Cerebellar cortex (tissue), 1 donor: ENCODE results near the gene CLP1.

Experiments used
- DNase-seq: peaks from one replicate; pipeline ENCODE4 v3.0.0-alpha.2; 2015; ENCODE audit warnings: low spot score

CLP1 gene

DNA sequence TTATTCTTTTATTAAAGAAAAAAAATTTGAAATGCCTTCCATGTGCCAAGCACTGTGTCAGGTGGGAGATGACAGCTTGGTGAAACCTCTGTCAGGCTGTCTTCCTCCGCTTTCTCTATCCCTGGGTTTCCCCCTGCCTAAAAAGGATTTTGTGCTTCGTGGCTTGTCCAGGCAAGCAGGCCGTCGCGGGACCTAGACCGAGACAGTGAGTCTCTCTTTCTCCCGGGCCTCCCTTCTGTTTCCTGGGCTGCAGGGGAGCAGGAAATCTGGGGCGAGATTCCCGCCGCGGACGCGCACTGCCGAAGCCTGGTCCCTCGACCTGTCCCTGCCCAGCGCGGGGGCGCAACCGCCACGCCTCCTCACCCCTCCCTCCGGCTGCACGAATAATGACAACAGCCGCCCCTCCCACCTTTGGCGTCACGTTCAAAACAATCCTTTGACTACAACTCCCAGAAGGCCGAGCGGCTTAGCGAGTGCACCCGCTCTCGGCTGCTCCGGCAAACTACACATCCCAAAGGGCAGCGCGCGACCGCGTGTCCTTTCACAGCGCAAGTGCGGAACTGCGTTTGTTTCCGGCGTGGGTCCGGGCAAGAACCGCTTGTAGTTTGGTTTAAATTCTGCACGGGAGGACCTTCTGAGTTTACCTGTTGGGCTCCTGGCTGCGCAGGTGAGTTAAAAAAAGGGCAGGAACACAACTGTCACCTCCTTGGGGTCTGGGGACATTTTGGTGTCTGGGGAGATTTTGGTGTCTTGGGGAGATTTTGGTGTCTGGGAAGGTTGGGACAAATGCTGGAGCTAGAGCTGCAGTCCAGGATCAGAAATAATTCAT is at the start of gene CLP1:
Gene CLP1 (plus strand): TSS at position 569 of the 829 bp plus-strand sequence. CDS start 1,715 bp downstream, outside the sequence.
- DNase-seq: peak; percentile 100

DNA sequence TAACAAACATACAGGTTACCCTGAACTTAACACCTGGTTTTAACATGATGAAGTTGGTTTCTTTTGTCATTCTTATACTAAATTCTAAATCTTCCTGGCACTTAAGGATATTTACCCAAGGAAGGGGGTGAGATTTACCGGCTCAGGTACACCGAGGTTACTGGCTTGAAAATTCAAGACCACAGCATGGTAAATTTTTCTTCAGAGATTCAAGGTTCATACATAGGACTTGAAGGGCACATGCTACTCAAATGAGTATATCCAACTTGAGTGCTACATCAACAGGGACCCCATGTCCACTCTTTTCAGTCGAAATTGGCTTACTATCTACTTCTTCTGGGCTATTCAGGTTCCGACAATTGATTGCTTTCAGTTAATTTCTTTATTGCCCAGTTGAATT is 47.4 kb upstream of the CLP1 start:
- DNase-seq: no peak

DNA sequence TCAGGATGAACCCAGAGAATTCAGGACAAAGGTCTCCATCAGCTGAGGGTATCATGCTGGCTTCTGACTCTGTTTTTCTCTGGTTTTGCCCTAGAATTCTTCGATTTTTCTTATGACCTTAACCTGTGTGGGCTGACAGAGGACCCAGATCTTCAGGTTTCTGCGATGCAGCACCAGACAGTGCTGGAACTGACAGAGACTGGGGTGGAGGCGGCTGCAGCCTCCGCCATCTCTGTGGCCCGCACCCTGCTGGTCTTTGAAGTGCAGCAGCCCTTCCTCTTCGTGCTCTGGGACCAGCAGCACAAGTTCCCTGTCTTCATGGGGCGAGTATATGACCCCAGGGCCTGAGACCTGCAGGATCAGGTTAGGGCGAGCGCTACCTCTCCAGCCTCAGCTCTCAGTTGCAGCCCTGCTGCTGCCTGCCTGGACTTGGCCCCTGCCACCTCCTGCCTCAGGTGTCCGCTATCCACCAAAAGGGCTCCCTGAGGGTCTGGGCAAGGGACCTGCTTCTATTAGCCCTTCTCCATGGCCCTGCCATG is 43.3 kb upstream of the CLP1 start:
- no peak for DNase-seq

GRCh38 chr11:57615308-57615707 is 42.3 kb upstream of the CLP1 start:
- DNase-seq: no peak

GRCh38 chr11:57616595-57616994 is 41.0 kb upstream of the CLP1 start:
- DNase-seq: no peak

GRCh38 chr11:57618438-57618837 is 39.1 kb upstream of the CLP1 start:
- DNase-seq: no peak

GRCh38 chr11:57619331-57619730 is 38.2 kb upstream of the CLP1 start:
- no peak for DNase-seq

DNA sequence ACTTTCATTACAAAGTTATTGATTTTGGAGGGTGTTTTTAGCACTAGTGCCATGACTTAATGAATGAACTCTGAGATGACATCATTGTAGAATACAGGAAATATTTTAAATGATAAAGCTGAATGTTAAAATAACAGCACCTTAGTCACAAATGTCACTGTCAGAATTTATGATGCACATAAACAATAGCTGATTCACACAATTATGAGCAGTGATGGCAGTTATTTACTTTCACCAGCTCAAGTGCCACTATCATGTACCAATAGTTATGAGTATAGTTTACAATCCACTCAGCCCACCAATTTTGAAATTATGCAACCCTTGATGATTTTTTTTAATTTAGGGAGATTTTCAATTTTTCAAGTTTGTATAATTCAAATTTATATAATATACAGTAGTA is 37.1 kb upstream of the CLP1 start:
- DNase-seq: no peak

GRCh38 chr11:57622263-57622662 is 35.3 kb upstream of the CLP1 start:
- DNase-seq: no peak

DNA sequence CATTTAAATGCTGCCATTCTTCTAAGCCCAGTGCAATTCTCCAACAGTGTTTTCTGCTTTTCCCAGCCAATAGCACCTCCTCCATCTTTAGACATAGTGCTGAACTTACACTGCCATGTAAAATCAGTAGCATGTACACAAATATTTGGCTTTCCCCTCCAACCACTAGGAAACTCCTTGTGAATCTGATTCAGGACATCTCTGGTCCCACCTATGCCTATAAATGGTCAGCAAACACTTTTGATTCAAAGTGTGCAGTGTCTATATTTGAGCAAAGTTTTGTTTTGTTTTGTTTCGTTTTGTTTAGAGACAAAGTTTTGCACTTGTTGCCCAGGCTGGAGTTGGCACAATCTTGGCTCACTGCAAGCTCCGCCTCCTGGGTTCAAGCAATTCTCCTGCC is 32.7 kb upstream of the CLP1 start:
- DNase-seq: no peak

GRCh38 chr11:57626895-57627294 is 30.7 kb upstream of the CLP1 start:
- no peak for DNase-seq

- no peak for DNase-seq
Observed at GRCh38 chr11:57630171-57630570, 27.4 kb upstream of the CLP1 start.

DNA sequence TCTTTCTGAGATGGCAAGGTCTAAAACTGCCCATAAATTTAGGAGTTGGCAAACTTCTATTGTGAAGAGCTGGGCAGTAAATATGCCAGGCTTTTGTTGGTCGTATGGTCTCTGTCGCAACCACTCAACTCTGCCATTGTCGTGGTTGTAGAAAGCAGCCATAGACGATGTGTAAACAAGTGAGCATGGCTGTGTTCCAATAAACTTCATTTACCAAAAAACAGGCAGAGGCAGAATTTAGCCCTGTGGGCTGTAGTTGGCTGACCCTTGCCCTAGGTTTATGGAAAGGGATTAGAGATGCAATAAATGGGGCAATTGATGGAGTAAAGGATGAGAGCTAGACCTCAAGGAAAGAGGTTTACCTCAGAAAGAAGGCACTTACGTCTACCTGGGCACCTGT is 25.4 kb upstream of the CLP1 start:
- DNase-seq: no peak

DNA sequence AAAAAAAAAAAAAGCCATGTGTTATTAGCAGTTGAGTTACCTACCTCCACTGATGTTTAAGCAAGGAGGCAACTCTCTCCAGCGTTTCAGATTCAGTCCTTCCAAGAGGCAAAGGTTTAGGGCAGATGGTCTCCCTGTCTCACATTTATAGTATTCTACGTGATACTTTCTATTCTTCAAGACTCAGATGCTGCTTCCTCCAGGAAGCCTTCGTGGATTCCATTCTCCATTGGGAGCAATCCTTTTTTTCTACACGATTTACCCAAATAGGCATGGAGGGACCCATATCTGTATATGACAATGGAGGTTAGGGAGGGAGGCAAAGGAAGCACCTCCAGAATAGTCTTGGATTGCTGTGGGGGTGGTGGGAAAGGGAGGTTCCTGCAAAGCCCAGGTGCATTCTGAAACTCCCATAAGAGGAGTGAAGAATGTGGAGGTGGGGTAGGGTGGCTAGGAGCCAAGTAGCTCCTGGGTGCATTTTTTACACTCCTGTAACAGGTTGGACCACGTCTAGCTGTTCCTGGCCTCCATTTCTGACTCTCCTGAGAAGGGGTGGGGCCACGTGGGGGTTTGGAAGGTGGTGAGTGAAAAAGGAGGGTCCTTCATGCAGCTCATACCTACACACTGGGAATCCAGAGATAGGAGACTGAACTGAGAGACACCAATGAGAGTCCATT is 24.0 kb upstream of the CLP1 start:
- no peak for DNase-seq

DNA sequence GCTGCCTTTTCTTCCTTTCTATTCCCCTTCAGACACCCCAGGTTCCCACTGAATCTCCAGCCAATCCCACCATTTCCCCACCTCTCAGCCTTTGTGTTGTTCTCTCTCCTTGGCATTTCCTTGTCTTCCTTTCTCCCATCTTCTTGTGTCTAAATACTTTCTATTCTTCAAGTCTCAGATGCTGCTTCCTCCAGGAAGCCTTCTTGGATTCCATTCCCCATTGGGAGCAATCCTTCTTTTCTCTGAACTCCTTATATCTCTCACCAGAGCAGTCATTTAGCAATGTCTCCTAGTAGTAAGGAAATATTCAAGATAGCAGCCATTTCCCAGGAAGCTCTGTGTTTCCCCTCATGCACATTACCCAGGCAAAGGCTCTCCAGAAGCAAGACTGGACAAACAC is 23.3 kb upstream of the CLP1 start:
- DNase-seq: no peak

DNA sequence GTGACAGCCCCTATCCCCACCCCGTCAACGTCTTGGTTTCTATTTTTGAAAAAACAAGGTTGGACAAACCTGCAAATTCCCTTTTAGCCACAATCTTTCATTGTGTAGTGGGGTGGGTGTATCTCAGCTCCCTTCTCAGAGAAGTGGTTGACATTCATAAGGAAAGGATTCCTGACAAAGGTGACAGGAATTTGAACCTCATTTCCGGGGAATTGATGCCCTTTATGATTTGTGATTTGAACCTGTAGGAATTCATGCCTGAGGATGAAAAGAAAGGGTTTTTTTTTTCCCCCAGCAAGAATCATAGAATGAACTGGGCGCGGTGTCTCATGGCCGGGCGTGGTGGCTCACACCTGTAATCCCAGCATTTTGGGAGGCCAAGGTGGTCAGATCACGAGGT is 22.3 kb upstream of the CLP1 start:
- DNase-seq: no peak

DNA sequence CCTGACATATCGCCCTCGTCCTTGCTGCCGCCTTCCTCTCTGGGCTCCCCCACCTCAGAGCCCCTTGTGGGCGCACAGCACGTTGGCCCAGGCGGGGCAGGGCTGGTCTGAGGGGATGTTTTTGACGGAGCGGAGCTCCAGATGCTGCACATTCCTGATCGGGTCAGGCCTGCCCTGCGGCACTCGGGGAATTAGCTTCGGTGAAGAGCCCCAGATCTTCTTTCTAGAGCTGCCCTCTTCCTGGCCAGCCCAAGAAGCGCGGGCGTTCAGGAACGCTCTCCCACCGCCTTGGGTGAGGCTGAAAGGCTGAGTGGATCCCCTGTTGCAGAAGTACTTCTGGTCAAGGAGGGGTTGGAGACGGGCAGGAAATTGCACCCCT is 19.9 kb upstream of the CLP1 start:
- no peak for DNase-seq

- peak; percentile 97 for DNase-seq
Observed at GRCh38 chr11:57638005-57638781, 19.4 kb upstream of the CLP1 start.

- no peak for DNase-seq
Observed at GRCh38 chr11:57638811-57639320, 18.7 kb upstream of the CLP1 start.

- peak; percentile 92 for DNase-seq
Observed at GRCh38 chr11:57639321-57640067, 18.1 kb upstream of the CLP1 start.

DNA sequence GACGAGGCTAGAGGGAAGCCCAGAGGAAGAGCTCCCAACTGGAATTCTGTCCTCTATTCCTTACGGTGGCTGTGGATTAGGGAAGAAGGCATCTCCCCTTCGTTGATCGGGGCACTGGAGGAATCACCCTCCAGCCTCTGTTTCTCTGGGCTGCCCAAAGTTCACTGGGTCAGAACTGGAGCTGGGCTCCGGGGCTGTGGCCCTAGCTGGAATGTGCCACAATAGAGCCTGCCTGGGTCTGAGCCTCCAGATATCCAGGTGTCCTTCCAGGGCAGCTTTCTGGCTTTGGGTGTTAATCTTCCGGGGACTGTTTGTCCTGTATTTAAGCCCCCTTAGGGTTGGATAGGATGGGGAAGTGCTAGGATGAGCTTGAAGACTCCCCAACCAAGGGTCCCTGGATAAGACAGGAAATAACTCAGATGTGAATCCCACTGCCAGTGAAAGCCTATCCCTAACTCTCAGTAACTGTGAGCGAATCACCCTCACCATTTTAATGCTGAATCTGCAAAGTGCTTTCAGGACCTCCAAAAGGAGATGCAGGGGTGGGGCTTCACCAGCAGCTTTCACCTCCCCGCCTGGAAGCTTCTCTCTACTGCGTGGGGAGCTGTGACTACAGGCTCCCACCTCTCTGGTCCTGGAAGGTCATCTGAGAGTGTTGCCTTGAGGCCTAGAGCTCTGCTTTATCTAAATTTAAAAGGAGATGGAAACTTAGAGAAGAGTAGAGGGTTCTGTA is 17.3 kb upstream of the CLP1 start:
- no peak for DNase-seq
